ENCODE data around the gene RAC3. TPM values are rescaled to one million over a fixed set of nuclear protein-coding genes. Genes with fewer than 3 reads are reported as not detected.

The RAC3 gene
- total RNA-seq, 2 experiments from 2014 or later = 12.9 to 13.1 TPM

GRCh38 chr17:81993729-81994592 lies 37.5 kb upstream of the RAC3 start:
- no peaks in the 10 kb centered on the region for H3K9me3 Mint-ChIP-seq (ENCODE audit: insufficient read depth)
- H3K36me3 Mint-ChIP-seq (ENCODE audit: low read depth) = no peaks in the 10 kb centered on the region
- no peak for DNase-seq
- no peaks in the 10 kb centered on the region for H3K4me1 Mint-ChIP-seq (ENCODE audit: low read depth)
- ATAC-seq = no peak
- ChIA-PET POLR2A (no interaction called here), CTCF (no interaction called here)
- no peak overlapping the region for H3K27ac Mint-ChIP-seq
- H3K27me3 Mint-ChIP-seq (ENCODE audit: low read depth) = no peaks in the 10 kb centered on the region
- H3K4me3 Mint-ChIP-seq = no peak overlapping the region

GRCh38 chr17:81994593-81995462 lies 36.6 kb upstream of the RAC3 start:
- POLR2A ChIA-PET = no interaction called here
- no peak for DNase-seq
- Mint-ChIP-seq H3K36me3 (ENCODE audit: low read depth) (no peaks in the 10 kb centered on the region), H3K4me1 (ENCODE audit: low read depth) (no peaks in the 10 kb centered on the region), H3K27me3 (ENCODE audit: low read depth) (no peaks in the 10 kb centered on the region), H3K4me3 (no peak overlapping the region), H3K27ac (no peak overlapping the region), H3K9me3 (ENCODE audit: insufficient read depth) (no peaks in the 10 kb centered on the region)
- CTCF ChIA-PET = interaction anchor here (1.0 kb wide), 1 partner anchor 35 kb away, joined by 3 read pairs; no protein-coding TSS in a partner anchor
- no peak for ATAC-seq

GRCh38 chr17:81995463-81996231 lies 35.8 kb upstream of the RAC3 start:
- no peaks in the 10 kb centered on the region for H3K36me3 Mint-ChIP-seq (ENCODE audit: low read depth)
- no peaks in the 10 kb centered on the region for H3K9me3 Mint-ChIP-seq (ENCODE audit: insufficient read depth)
- no peak overlapping the region for H3K27ac Mint-ChIP-seq
- ATAC-seq (no peak), DNase-seq (no peak)
- H3K4me1 Mint-ChIP-seq (ENCODE audit: low read depth) = no peaks in the 10 kb centered on the region
- H3K4me3 Mint-ChIP-seq = no peak overlapping the region
- ChIA-PET POLR2A (no interaction called here), CTCF (interaction anchor here (1.0 kb wide), 1 partner anchor 36 kb away, joined by 3 read pairs; no protein-coding TSS in a partner anchor)
- no peaks in the 10 kb centered on the region for H3K27me3 Mint-ChIP-seq (ENCODE audit: low read depth)

GRCh38 chr17:81996232-81996756 lies 35.2 kb upstream of the RAC3 start:
- no peaks in the 10 kb centered on the region for H3K36me3 Mint-ChIP-seq (ENCODE audit: low read depth)
- ChIA-PET CTCF (no interaction called here), POLR2A (interaction anchor here (1.1 kb wide), 1 partner anchor 26 kb away, joined by 3 read pairs; no protein-coding TSS in a partner anchor)
- H3K4me3 Mint-ChIP-seq = no peak overlapping the region
- no peak for ATAC-seq
- no peaks in the 10 kb centered on the region for H3K27me3 Mint-ChIP-seq (ENCODE audit: low read depth)
- H3K27ac Mint-ChIP-seq = no peak overlapping the region
- no peak for DNase-seq
- no peaks in the 10 kb centered on the region for H3K9me3 Mint-ChIP-seq (ENCODE audit: insufficient read depth)
- H3K4me1 Mint-ChIP-seq (ENCODE audit: low read depth) = no peaks in the 10 kb centered on the region

GRCh38 chr17:81996757-81997441 lies 34.6 kb upstream of the RAC3 start:
- no peak for DNase-seq
- no peaks in the 10 kb centered on the region for H3K4me1 Mint-ChIP-seq (ENCODE audit: low read depth)
- no peak overlapping the region for H3K27ac Mint-ChIP-seq
- no peak overlapping the region for H3K4me3 Mint-ChIP-seq
- ATAC-seq = no peak
- no peaks in the 10 kb centered on the region for H3K27me3 Mint-ChIP-seq (ENCODE audit: low read depth)
- no peaks in the 10 kb centered on the region for H3K36me3 Mint-ChIP-seq (ENCODE audit: low read depth)
- POLR2A ChIA-PET = interaction anchor here (1.1 kb wide), 1 partner anchor 25 kb away, joined by 3 read pairs; no protein-coding TSS in a partner anchor
- no peaks in the 10 kb centered on the region for H3K9me3 Mint-ChIP-seq (ENCODE audit: insufficient read depth)
- CTCF ChIA-PET = no interaction called here

GRCh38 chr17:81998212-81998611 lies 33.3 kb upstream of the RAC3 start:
- POLR2A ChIA-PET = no interaction called here
- Mint-ChIP-seq H3K27ac (no peak overlapping the region), H3K4me1 (ENCODE audit: low read depth) (no peaks in the 10 kb centered on the region), H3K4me3 (no peak overlapping the region), H3K27me3 (ENCODE audit: low read depth) (no peaks in the 10 kb centered on the region), H3K9me3 (ENCODE audit: insufficient read depth) (no peaks in the 10 kb centered on the region), H3K36me3 (ENCODE audit: low read depth) (no peaks in the 10 kb centered on the region)
- CTCF ChIA-PET = no interaction called here
- DNase-seq (no peak), ATAC-seq (no peak)

- no peak overlapping the region for H3K27ac Mint-ChIP-seq
- POLR2A ChIA-PET = interaction anchor here (0.6 kb wide), 1 partner anchor 44 kb away, joined by 4 read pairs; no protein-coding TSS in a partner anchor
- H3K4me3 Mint-ChIP-seq = no peak overlapping the region
- DNase-seq (no peak), ATAC-seq (no peak)
- no peaks in the 10 kb centered on the region for H3K36me3 Mint-ChIP-seq (ENCODE audit: low read depth)
- no peaks in the 10 kb centered on the region for H3K4me1 Mint-ChIP-seq (ENCODE audit: low read depth)
- no peaks in the 10 kb centered on the region for H3K9me3 Mint-ChIP-seq (ENCODE audit: insufficient read depth)
- CTCF ChIA-PET = no interaction called here
- no peaks in the 10 kb centered on the region for H3K27me3 Mint-ChIP-seq (ENCODE audit: low read depth)
These were observed 32.6 kb upstream of the RAC3 start for GRCh38 chr17:81998691-81999438.

- Mint-ChIP-seq H3K9me3 (ENCODE audit: insufficient read depth) (no peaks in the 10 kb centered on the region), H3K27me3 (ENCODE audit: low read depth) (no peaks in the 10 kb centered on the region), H3K4me1 (ENCODE audit: low read depth) (no peaks in the 10 kb centered on the region), H3K27ac (no peak overlapping the region), H3K4me3 (no peak overlapping the region), H3K36me3 (ENCODE audit: low read depth) (no peaks in the 10 kb centered on the region)
- no peak for ATAC-seq
- no peak for DNase-seq
- POLR2A ChIA-PET = no interaction called here
- CTCF ChIA-PET = no interaction called here
These were observed 31.9 kb upstream of the RAC3 start for GRCh38 chr17:81999587-81999975.

- no peak overlapping the region for H3K4me3 Mint-ChIP-seq
- H3K4me1 Mint-ChIP-seq (ENCODE audit: low read depth) = no peaks in the 10 kb centered on the region
- DNase-seq (no peak), ATAC-seq (no peak)
- no peak overlapping the region for H3K27ac Mint-ChIP-seq
- H3K27me3 Mint-ChIP-seq (ENCODE audit: low read depth) = no peaks in the 10 kb centered on the region
- no peaks in the 10 kb centered on the region for H3K9me3 Mint-ChIP-seq (ENCODE audit: insufficient read depth)
- POLR2A ChIA-PET = no interaction called here
- no peaks in the 10 kb centered on the region for H3K36me3 Mint-ChIP-seq (ENCODE audit: low read depth)
- CTCF ChIA-PET = no interaction called here
These were observed 31.3 kb upstream of the RAC3 start for GRCh38 chr17:81999976-82000802.

GRCh38 chr17:82000803-82001570 lies 30.5 kb upstream of the RAC3 start:
- ChIA-PET CTCF (no interaction called here), POLR2A (no interaction called here)
- Mint-ChIP-seq H3K36me3 (ENCODE audit: low read depth) (no peaks in the 10 kb centered on the region), H3K4me3 (no peak overlapping the region), H3K27me3 (ENCODE audit: low read depth) (no peaks in the 10 kb centered on the region), H3K4me1 (ENCODE audit: low read depth) (no peaks in the 10 kb centered on the region), H3K9me3 (ENCODE audit: insufficient read depth) (no peaks in the 10 kb centered on the region), H3K27ac (no peak overlapping the region)
- DNase-seq (no peak), ATAC-seq (no peak)

All from activated CD8-positive, alpha-beta T cell treated with anti-CD3 and anti-CD28 coated beads, Interleukin-2, amount 10 ng/mL, durations not matched to agents 7 days and 5 days (primary cell).